ES-I3 (cell line): Measurements from ENCODE around the gene TRIM62.

Source experiments
- H3K36me3 ChIP-seq: 2 replicates; pipeline ENCODE4 v1.6.1; 2013; ENCODE audit warnings: mild to moderate bottlenecking, low read length, control low read depth, moderate library complexity; ENCODE audit not compliant: insufficient read depth
- H3K4me1 ChIP-seq: 2 replicates; pipeline ENCODE4 v1.6.1; 2013; ENCODE audit warnings: mild to moderate bottlenecking, control low read depth, low read length; ENCODE audit not compliant: insufficient read depth
- H3K9ac ChIP-seq: 2 replicates; pipeline ENCODE4 v1.6.1; 2013; ENCODE audit warnings: low read depth, mild to moderate bottlenecking, low read length, moderate library complexity
- H3K9me3 ChIP-seq: 2 replicates; pipeline ENCODE4 v1.6.1; 2013; ENCODE audit warnings: mild to moderate bottlenecking, low read length, moderate library complexity; ENCODE audit not compliant: control insufficient read depth, insufficient read depth

The TRIM62 gene

DNA sequence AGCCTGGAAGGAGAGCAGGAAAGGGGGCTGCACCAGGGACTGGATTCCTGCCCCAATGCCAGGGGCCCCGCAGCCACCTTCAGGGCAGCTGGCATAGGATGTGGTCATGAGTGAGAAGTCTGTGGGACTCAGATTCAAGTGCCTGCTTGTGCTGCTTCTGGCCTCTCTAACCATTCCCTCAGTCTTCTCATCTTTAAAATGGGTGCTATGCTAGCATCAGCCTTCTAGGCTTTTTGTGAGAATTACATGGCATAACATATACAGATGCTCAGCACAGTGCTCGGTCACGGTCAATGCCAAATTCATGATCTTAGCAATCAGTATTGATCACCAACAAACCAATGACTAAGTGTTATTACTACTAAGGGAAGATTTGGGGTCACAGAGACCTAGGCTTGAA lies 23.5 kb downstream of the TRIM62 start:
- Histone ChIP-seq H3K9ac (no peak overlapping the region), H3K9me3 (no peaks in the 10 kb centered on the region), H3K4me1 (peaks cover 26% of the 10 kb centered on the region), H3K36me3 (no peaks in the 10 kb centered on the region)

DNA sequence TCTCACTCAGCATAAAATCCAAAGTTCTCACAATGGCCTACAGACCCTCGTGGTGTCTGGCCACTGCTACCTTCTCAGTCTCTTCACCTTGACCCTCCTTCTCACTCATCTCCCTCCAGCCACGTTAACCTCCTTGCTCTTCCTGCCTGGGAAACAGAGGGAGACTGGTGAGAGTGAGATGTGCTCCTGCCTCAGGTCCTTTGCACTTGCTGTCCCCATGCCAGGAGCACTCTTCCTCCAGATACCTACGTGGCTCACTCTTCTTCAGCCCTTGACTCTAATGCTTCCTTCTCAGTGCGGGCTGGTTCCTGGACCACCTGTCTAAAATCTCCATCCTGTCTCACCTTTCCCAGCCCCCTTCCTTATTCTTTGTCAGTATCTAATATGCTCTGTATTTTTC lies 24.7 kb downstream of the TRIM62 start:
- Histone ChIP-seq H3K36me3 (no peaks in the 10 kb centered on the region), H3K4me1 (peaks cover 25% of the 10 kb centered on the region), H3K9me3 (no peaks in the 10 kb centered on the region), H3K9ac (no peak overlapping the region)

DNA sequence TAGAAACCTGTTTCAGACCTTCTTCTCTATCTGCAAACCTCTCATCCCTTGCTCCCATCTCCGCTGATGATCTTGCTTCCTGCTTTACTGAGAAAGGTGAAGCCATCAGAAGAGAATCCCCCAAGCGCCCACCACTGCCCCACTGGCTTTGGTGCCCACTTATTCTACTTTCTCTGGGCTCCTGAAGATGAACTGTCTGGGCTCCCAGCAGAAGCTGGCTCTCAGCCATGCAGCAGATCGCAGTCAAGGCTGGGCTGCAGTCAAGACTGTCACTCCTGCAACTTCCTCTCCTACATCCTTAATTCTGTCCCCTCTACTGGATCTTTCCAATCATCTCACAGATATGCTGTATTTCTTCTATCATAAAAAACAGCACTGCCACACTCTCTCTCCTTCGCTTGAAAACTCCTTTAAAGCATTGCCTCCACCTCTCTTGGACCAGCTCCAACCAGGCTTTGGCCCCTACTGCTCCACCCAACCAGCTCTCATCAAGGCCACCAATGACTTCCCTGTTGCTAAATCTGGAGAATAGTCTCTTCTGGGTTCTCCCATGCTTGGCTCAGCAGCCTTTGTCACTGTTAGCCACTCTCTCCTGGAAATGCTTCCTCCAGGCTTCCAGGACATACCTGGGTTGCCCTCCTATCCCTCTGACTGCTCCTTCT lies 25.8 kb downstream of the TRIM62 start:
- Histone ChIP-seq H3K36me3 (no peaks in the 10 kb centered on the region), H3K9me3 (no peaks in the 10 kb centered on the region), H3K4me1 (peaks cover 27% of the 10 kb centered on the region), H3K9ac (no peak overlapping the region)

DNA sequence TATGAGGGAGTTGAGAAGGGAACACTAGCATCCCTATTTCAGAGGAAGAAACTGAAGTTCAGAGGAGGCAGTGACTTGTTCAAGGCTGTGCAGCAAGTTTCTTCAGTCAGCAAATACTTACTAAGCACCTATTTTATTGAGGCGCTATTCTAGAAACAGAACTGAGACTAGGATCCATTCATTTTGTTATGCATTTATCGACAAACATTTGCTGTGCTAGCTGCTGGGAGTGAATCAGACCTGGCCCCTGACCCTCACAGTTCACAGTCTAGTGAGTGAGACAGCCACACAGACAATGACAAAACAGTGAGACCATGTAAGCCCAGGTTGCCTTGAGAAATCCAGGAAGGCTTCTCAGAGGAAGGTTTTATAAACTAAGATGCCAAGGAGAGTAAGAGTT lies 28.2 kb downstream of the TRIM62 start:
- Histone ChIP-seq H3K9ac (no peak overlapping the region), H3K9me3 (no peaks in the 10 kb centered on the region), H3K4me1 (peaks cover 32% of the 10 kb centered on the region), H3K36me3 (no peaks in the 10 kb centered on the region)

DNA sequence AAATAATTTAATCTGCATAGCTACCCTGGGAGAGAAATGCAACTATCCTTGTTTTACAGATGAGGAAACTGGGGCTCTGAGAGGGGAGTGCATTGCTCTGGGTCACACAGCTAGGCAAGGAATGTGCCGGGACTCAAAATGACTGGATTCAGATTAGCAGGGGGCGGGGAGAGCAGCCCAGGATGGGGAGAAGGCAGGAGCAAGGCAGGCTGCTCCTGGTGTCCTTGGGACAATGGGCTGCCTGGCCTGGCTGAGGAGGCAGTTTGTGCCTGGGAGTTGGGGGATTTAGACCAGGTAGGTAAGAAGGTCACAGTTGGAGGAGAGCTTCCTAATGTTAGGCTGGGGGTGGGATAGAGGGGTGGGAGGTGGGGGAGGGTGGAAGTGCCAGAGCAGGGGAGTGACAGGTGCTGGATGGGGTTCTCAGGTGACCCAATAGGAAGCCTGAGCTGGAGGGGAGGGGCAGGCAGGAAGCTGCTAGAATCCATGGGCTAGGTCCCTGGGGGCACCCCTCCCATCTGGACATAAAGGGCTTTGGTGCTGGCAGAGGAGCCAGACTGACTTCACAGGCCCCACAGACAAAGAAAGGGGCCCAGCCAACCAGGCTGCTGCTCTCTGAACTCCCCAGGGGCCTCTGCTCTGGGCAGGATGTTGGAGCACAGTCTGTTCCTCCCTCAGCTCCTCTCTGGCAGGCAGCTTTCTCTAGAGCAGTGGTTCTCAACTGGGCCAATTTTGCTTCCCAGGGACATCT lies 29.0 kb downstream of the TRIM62 start:
- Histone ChIP-seq H3K4me1 (peaks cover 32% of the 10 kb centered on the region), H3K36me3 (no peaks in the 10 kb centered on the region), H3K9me3 (no peaks in the 10 kb centered on the region), H3K9ac (no peak overlapping the region)

DNA sequence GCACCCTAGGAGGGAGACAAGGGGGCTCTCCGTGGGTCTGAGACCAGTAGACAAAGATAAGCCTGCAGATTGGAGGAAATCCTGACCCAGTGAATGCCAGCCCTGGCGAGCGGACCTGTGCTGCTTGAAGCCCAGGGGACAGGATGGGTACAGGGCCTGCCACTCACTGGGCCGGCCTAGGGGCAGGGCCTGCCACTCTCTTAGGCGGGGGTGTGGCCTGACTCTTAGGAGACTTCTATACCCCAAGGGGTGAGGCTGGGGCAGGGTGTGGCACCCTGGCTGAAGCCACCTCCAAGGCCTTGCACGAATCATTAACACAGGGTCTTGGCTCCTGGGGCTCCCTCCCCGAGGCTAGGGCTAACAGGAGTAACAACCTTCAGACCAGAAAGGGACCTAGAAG lies 30.7 kb downstream of the TRIM62 start:
- Histone ChIP-seq H3K9ac (no peak overlapping the region), H3K9me3 (no peaks in the 10 kb centered on the region), H3K36me3 (no peaks in the 10 kb centered on the region; the same call in 1 of the 2 replicates), H3K4me1 (peaks cover 32% of the 10 kb centered on the region)

DNA sequence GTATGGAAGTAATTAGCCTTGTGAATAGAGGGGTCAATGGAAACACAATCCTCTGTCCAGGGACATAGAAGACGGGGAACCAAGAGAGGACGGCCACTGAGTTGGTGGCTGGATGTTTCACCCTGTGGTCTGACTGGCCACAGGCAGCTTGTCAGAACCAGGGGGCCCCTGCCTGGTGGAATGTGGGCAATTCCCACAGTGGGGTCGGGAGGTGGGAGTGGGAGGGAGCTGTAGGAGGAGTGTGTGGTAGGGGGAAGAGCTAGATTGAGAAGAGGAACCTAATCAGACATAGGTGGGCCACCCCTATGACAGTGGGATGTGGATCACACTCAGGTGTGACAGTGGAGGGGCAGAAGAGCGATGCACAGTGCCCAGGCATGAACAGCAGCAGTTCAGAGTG lies 31.3 kb downstream of the TRIM62 start:
- Histone ChIP-seq H3K36me3 (no peaks in the 10 kb centered on the region; the same call in 1 of the 2 replicates), H3K4me1 (peaks cover 32% of the 10 kb centered on the region), H3K9ac (no peak overlapping the region), H3K9me3 (no peaks in the 10 kb centered on the region)

DNA sequence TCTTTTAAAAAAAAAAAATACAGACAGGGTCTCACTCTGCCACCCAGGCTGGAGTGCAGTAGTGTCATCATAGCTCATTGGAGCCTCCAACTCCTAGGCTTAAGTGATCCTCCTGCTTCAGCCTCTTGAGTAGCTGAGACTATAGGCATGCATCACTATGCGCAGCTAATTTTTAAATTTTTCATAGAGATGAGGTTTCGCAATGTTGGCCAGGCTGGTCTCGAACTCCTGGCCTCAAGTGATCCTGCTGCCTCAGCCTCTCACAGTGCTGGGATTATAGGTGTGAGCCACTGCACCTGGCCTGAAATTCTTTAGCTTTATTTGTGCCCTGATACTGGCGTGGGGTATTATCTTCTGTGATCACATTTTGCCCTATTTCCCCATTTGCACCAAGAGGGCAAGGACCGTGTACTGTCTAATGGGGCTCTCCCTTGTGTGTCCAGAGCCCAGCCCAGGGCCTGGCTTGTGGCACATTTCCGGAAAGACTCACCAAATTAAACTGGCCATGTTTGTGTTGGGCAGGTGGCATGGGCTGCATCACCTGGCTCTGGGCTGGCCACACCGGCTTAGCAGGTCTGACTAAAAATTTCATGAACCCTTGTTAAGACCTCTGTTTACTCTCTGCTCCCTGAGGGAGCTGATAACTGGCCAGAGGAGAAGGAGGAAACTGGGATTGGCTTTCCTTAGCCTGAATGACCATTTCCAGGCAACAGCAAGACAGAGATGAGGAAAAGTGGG lies 32.2 kb downstream of the TRIM62 start:
- H3K9ac ChIP-seq = no peak overlapping the region
- no peaks in the 10 kb centered on the region for H3K9me3 ChIP-seq
- H3K36me3 ChIP-seq = no peaks in the 10 kb centered on the region; the same call in 1 of the 2 replicates
- H3K4me1 ChIP-seq = peaks cover 32% of the 10 kb centered on the region

DNA sequence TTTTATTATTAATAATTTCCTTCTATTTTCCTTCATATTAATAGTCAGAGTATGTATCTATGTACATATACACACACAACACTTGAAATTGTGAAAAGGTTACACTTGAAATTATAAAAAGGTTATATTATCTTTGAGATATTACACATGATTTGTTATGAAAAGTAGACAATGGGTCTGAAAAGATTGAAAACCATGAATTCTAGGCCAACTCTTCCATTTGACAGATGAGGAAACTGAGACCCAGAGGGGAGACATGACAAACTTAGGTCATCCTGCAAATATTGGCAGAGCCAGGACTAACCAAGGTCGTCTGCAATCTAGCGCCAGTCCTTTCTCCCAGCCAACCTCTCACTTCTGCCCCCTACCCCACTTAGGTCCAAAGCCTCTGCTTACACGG lies 33.2 kb downstream of the TRIM62 start:
- Histone ChIP-seq H3K4me1 (peaks cover 27% of the 10 kb centered on the region), H3K9me3 (no peaks in the 10 kb centered on the region), H3K9ac (no peak overlapping the region), H3K36me3 (no peaks in the 10 kb centered on the region; the same call in 1 of the 2 replicates)

DNA sequence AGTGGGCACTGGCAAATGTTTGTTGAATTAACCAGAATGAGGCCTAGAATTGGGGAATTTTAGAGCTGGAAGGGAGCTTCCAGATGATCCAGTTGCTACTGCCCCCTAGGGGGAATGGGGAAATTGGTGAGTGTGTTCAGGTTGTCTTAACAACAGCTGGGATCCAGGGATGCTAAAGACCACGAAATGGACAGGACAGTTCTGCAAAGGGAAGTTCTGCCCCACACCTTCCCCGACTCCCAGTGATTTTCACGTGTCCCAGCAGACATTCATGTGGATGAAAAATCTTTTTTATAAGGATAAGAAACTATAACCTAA lies 33.9 kb downstream of the TRIM62 start:
- H3K4me1 ChIP-seq = peaks cover 24% of the 10 kb centered on the region
- H3K9ac ChIP-seq = no peak overlapping the region
- H3K36me3 ChIP-seq = no peaks in the 10 kb centered on the region; the same call in 1 of the 2 replicates
- H3K9me3 ChIP-seq = no peaks in the 10 kb centered on the region

DNA sequence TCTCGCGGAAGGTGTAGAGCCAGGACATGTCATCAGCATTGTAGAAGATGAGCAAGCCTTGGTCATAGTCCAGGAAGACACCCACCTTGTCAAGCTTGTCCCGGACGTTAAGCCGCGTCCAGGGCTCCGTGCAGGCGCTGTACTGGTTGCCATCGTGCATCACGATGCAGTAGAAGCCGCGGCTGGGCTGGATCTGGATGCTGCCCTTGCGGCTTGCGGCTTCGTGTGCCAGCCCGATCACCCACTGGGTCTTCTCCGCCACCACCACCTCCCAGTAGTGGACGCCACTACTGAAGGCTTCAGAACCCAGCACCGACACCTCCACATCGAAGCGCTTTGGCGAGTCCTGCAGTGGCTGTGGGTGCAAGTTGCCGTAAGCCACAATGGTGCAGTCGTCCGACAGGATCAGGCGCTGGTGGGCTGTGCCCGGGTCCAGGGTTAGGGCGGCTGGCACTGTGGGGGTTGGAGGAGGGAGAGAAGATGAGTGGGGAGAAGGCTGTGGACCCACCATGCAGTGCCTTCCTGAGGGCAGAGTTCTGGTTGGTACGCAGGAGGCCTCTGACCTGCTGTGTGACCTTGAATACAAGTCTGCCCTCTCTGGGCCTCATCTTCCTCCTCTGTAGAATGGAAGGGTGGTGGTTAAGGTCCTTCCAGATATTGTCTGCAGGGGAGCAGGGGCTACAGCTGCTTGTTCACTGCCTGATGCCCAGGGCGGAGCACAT lies 34.4 kb downstream of the TRIM62 start:
- Histone ChIP-seq H3K4me1 (peaks cover 27% of the 10 kb centered on the region), H3K9me3 (no peaks in the 10 kb centered on the region), H3K36me3 (no peaks in the 10 kb centered on the region; the same call in 1 of the 2 replicates), H3K9ac (no peak overlapping the region)

DNA sequence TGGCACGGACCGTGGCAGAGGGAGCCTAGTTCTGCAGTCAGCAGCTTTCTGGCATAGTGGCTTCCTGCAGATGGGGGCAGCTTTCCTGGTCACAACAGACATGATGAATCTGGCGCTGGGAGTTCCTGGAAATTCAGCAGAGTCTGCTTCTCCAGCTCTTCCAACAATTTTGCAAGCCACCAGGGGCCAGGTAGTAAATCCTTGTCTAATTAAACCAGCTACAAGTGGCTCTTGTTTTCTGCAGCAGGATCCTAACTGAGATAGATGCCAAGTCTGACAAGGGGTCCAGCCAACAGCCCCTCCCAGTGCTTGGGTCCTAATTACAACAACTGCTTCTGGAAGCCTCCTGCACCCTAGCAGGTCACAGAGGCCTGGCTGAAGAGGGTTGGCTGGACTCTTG lies 35.8 kb downstream of the TRIM62 start:
- Histone ChIP-seq H3K4me1 (peaks cover 25% of the 10 kb centered on the region), H3K9me3 (no peaks in the 10 kb centered on the region), H3K9ac (no peak overlapping the region), H3K36me3 (no peaks in the 10 kb centered on the region; the same call in 1 of the 2 replicates)

DNA sequence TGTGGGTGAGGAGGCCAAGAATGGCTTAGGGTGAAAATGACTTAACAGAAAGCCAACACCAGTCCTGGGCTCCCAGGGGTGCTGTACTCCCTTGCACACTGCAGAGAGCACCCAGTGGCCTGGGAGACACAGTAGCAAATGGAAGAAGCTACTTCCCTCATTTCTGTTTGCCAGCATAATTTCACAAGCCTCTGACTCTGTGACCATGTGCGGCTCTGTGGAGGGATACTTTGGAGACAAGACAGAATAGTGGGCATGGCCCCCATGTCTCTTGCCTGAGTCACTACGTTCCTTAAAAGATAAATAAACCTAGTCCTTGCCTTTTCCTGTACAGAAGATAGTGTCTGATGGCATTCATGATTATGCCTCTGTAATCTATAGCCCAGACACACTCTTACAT lies 38.1 kb downstream of the TRIM62 start:
- no peak overlapping the region for H3K9ac ChIP-seq
- no peaks in the 10 kb centered on the region for H3K9me3 ChIP-seq
- H3K36me3 ChIP-seq = no peaks in the 10 kb centered on the region; the same call in 1 of the 2 replicates
- H3K4me1 ChIP-seq = peaks cover 28% of the 10 kb centered on the region

DNA sequence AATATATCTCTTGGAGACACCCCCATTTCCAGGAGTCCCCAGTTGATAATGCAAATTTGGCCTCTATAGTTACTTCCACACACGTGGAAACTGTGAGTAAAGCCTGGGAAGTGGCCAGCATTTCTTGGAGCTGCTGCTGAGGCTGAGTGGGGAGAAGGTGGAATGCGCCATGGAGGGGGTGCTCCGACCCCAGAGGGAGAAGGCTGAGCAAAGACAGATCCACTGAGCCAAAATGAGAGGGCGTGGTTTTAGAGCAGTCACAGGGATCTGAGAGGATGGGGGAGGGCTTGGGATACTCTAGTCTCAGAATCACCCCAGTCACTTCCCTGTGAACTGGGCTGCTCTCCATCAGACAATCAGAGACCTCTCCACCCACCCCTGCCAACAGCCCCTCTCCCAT lies 38.7 kb downstream of the TRIM62 start:
- Histone ChIP-seq H3K9ac (no peak overlapping the region), H3K36me3 (no peaks in the 10 kb centered on the region; the same call in 1 of the 2 replicates), H3K9me3 (no peaks in the 10 kb centered on the region), H3K4me1 (peaks cover 29% of the 10 kb centered on the region)
